H9 (cell line): ENCODE data around the gene CADPS2. TPM values are rescaled to one million over a fixed set of nuclear protein-coding genes. Genes with fewer than 3 reads are reported as not detected.

Experiments used
- DNase-seq: peaks from one replicate; pipeline ENCODE4 v3.0.0-alpha.2; 2017
- H2AFZ ChIP-seq: one replicate; pipeline ENCODE4 v1.6.1; 2013; ENCODE audit warnings: mild to moderate bottlenecking, low read length, control low read depth, moderate library complexity
- H2AK5ac ChIP-seq: 2 replicates; pipeline ENCODE4 v1.6.1; 2013; ENCODE audit warnings: low read length, control low read depth, mixed read lengths; ENCODE audit not compliant: insufficient read length
- H2BK120ac ChIP-seq: one replicate; pipeline ENCODE4 v1.6.1; 2013; ENCODE audit warnings: low read depth, mild to moderate bottlenecking, low read length, control low read depth, inconsistent platforms; ENCODE audit not compliant: poor library complexity, severe bottlenecking
- H2BK12ac ChIP-seq: 2 replicates; pipeline ENCODE4 v1.6.1; 2013; ENCODE audit warnings: low read length, control low read depth, mixed read lengths, low read depth; ENCODE audit not compliant: insufficient read length
- H2BK15ac ChIP-seq: 2 replicates; pipeline ENCODE4 v1.6.1; 2013; ENCODE audit warnings: low read depth, low read length, control low read depth
- H2BK20ac ChIP-seq: one replicate; pipeline ENCODE4 v1.6.1; 2013; ENCODE audit warnings: low read depth, mild to moderate bottlenecking, low read length, control low read depth, inconsistent platforms; ENCODE audit not compliant: poor library complexity, severe bottlenecking
- H2BK5ac ChIP-seq: 2 replicates; pipeline ENCODE4 v1.6.1; 2013; ENCODE audit warnings: low read length, control low read depth, mixed read lengths; ENCODE audit not compliant: insufficient read length
- H3K14ac ChIP-seq: 2 replicates; pipeline ENCODE4 v1.6.1; 2013; ENCODE audit warnings: low read length, control low read depth; ENCODE audit not compliant: insufficient read depth
- H3K18ac ChIP-seq: 2 replicates; pipeline ENCODE4 v1.6.1; 2013; ENCODE audit warnings: low read depth, mild to moderate bottlenecking, mixed read lengths, low read length, control low read depth; ENCODE audit not compliant: insufficient read length
- H3K23ac ChIP-seq: 2 replicates; pipeline ENCODE4 v1.6.1; 2013; ENCODE audit warnings: low read length, control low read depth, mixed read lengths, low read depth; ENCODE audit not compliant: insufficient read length
- H3K23me2 ChIP-seq: 2 replicates; pipeline ENCODE4 v1.6.1; 2013; ENCODE audit warnings: low read depth, mild to moderate bottlenecking, mixed read lengths, low read length, control low read depth; ENCODE audit not compliant: insufficient read length, poor library complexity, severe bottlenecking
- H3K27ac ChIP-seq: 2 replicates; pipeline ENCODE4 v1.5.1; 2013; ENCODE audit warnings: low read length, control low read depth, mixed read lengths, low read depth; ENCODE audit not compliant: insufficient read length
- H3K27me3 ChIP-seq: 2 replicates; pipeline ENCODE4 v1.6.1; 2013; ENCODE audit warnings: low read length, control low read depth, inconsistent platforms; ENCODE audit not compliant: insufficient read depth
- H3K4ac ChIP-seq: 2 replicates; pipeline ENCODE4 v1.6.1; 2013; ENCODE audit warnings: low read depth, mild to moderate bottlenecking, control low read depth, inconsistent platforms, low read length, moderate library complexity
- H3K4me1 ChIP-seq: 2 replicates; pipeline ENCODE4 v1.6.1; 2013; ENCODE audit warnings: low read length, control low read depth, inconsistent platforms; ENCODE audit not compliant: insufficient read depth
- H3K4me2 ChIP-seq: 2 replicates; pipeline ENCODE4 v1.6.1; 2013; ENCODE audit warnings: low read length, control low read depth, mixed read lengths; ENCODE audit not compliant: insufficient read length, insufficient read depth
- H3K56ac ChIP-seq: 2 replicates; pipeline ENCODE4 v1.6.1; 2013; ENCODE audit warnings: low read depth, mild to moderate bottlenecking, mixed read lengths, low read length, control low read depth; ENCODE audit not compliant: insufficient read length
- H3K79me1 ChIP-seq: 2 replicates; pipeline ENCODE4 v1.6.1; 2013; ENCODE audit warnings: low read depth, mild to moderate bottlenecking, moderate library complexity, low read length, control low read depth, inconsistent platforms; ENCODE audit not compliant: insufficient read depth, poor library complexity, severe bottlenecking
- H3K79me2 ChIP-seq: 2 replicates; pipeline ENCODE4 v1.6.1; 2013; ENCODE audit warnings: low read length, control low read depth, inconsistent platforms; ENCODE audit not compliant: insufficient read depth
- H3K9ac ChIP-seq: 2 replicates; pipeline ENCODE4 v1.6.1; 2013; ENCODE audit warnings: low read length, control low read depth, mixed read lengths; ENCODE audit not compliant: insufficient read length; ENCODE audit errors: extremely low read depth
- H3K9me3 ChIP-seq: one replicate; pipeline ENCODE4 v1.6.1; 2013; ENCODE audit warnings: low read depth, low read length, inconsistent platforms; ENCODE audit not compliant: control insufficient read depth
- H3T11ph ChIP-seq: one replicate; pipeline ENCODE4 v1.6.1; 2013; ENCODE audit warnings: mild to moderate bottlenecking, low read length, control low read depth, inconsistent platforms
- H4K20me1 ChIP-seq: one replicate; pipeline ENCODE4 v1.6.1; 2013; ENCODE audit not compliant: control insufficient read depth, insufficient read length, insufficient read depth
- H4K5ac ChIP-seq: 2 replicates; pipeline ENCODE4 v1.6.1; 2013; ENCODE audit warnings: low read depth, mild to moderate bottlenecking, mixed read lengths, low read length, control low read depth; ENCODE audit not compliant: insufficient read length
- H4K8ac ChIP-seq: replicated peaks from 2 replicates; pipeline ENCODE4 v1.6.1; 2013; ENCODE audit warnings: low read length, control low read depth, mixed read lengths, low read depth; ENCODE audit not compliant: insufficient read length
- H4K91ac ChIP-seq: 2 replicates; pipeline ENCODE4 v1.6.1; 2013; ENCODE audit warnings: low read depth, mild to moderate bottlenecking, moderate library complexity, mixed read lengths, low read length, control low read depth; ENCODE audit not compliant: insufficient read length
- H3K27ac Mint-ChIP-seq, 3 experiments: 2 replicates in 2 of 3; 3 replicates in 1 of 3; pipeline ENCODE4 v1.8.0; 2020 to 2021; ENCODE audit warnings: mixed read lengths in 3 of 3, mild to moderate bottlenecking in 1 of 3, moderate library complexity in 1 of 3
- H3K27me3 Mint-ChIP-seq: 2 replicates; pipeline ENCODE4 v1.8.0; 2021; ENCODE audit warnings: low read depth, mild to moderate bottlenecking, moderate library complexity, mixed read lengths
- H3K36me3 Mint-ChIP-seq, 3 experiments: 2 replicates in 2 of 3; 3 replicates in 1 of 3; pipeline ENCODE4 v1.8.0; 2020 to 2021; ENCODE audit warnings: low read depth in 3 of 3, mixed read lengths in 3 of 3; ENCODE audit not compliant: insufficient read depth in 1 of 3
- H3K4me1 Mint-ChIP-seq, 2 experiments: 2 replicates each; pipeline ENCODE4 v1.8.0; 2020; ENCODE audit warnings: mixed read lengths in 2 of 2
- H3K4me3 Mint-ChIP-seq, 2 experiments: 2 replicates in 1 of 2; 3 replicates in 1 of 2; pipeline ENCODE4 v1.8.0; 2020 to 2021; ENCODE audit warnings: mild to moderate bottlenecking in 2 of 2, mixed read lengths in 2 of 2, moderate library complexity in 1 of 2
- H3K9me3 Mint-ChIP-seq, 2 experiments: 2 replicates in 1 of 2; 3 replicates in 1 of 2; pipeline ENCODE4 v1.8.0; 2020; ENCODE audit warnings: mild to moderate bottlenecking in 2 of 2, mixed read lengths in 2 of 2, moderate library complexity in 1 of 2
- WGBS: extraction: QIAGEN DNeasy Blood & Tissue Kit; methylation state at CpG from one replicate; pipeline ENCODE4 v1.1.7; 2013; ENCODE audit warnings: missing lambda C conversion rate, low lambda C conversion rate, mixed read lengths; ENCODE audit not compliant: insufficient read length; ENCODE audit errors: extremely low coverage; 5-methylcytosine and 5-hydroxymethylcytosine counted together
- total RNA-seq: library from RNA; stranded (reverse); gene quantifications from 2 replicates; pipeline ENCODE4 v1.2.1, GENCODE V29; 2021
- TF ChIP-seq, protein P1 (sequence below): fragments of 200-600 bp; sonication (generic); conservative IDR thresholded peaks from 3 replicates; pipeline ENCODE4 v1.8.0; 2021; ENCODE audit warnings: antibody characterized with exemption, mild to moderate bottlenecking

CADPS2 gene
- total RNA-seq, 1 experiment from 2014 or later, result 7.1 TPM

DNA sequence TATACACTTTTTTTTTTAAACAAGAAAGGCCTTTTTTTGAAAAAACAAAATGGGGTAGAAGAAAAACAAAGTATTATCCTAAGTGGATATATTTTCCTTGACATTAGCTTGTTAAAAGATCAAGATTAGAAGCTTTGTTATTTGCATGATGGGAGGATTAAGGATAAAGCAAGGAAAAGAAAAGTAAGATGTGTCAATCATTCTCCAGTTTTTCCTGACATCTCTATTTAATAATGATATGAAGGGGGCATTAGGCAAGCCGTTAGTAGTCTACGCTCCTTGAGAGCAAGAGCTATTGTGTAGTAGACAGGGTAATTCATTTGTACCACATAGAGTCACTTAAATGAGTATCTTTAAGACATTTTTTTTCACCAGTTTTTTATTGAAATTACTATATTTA is 324.9 kb downstream of the CADPS2 start:
- no peaks in the 10 kb centered on the region for H3K79me1 ChIP-seq
- no peak overlapping the region for H3K27ac ChIP-seq
- no peak overlapping the region for H2AFZ ChIP-seq
- H3K4me3 Mint-ChIP-seq, result no peak overlapping the region
- no peak overlapping the region for H3K4ac ChIP-seq
- H2BK20ac ChIP-seq, result no peak overlapping the region
- no peaks in the 10 kb centered on the region for H3K9me3 Mint-ChIP-seq
- H3K9me3 ChIP-seq, result no peaks in the 10 kb centered on the region
- WGBS, result no CpG with 5 or more reads among the region's 2 CpGs
- no peak overlapping the region for H3K18ac ChIP-seq
- peaks cover 3% of the 10 kb centered on the region; the same call in 1 of the 2 replicates for H3K4me1 ChIP-seq
- no peak overlapping the region for H2BK15ac ChIP-seq
- TF ChIP-seq, protein P1, sequence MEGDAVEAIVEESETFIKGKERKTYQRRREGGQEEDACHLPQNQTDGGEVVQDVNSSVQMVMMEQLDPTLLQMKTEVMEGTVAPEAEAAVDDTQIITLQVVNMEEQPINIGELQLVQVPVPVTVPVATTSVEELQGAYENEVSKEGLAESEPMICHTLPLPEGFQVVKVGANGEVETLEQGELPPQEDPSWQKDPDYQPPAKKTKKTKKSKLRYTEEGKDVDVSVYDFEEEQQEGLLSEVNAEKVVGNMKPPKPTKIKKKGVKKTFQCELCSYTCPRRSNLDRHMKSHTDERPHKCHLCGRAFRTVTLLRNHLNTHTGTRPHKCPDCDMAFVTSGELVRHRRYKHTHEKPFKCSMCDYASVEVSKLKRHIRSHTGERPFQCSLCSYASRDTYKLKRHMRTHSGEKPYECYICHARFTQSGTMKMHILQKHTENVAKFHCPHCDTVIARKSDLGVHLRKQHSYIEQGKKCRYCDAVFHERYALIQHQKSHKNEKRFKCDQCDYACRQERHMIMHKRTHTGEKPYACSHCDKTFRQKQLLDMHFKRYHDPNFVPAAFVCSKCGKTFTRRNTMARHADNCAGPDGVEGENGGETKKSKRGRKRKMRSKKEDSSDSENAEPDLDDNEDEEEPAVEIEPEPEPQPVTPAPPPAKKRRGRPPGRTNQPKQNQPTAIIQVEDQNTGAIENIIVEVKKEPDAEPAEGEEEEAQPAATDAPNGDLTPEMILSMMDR, result no peak
- no peak overlapping the region for H2BK12ac ChIP-seq
- H4K91ac ChIP-seq, result no peak overlapping the region
- no peaks in the 10 kb centered on the region for H3K36me3 Mint-ChIP-seq
- peaks cover 10 to 13% of the 10 kb centered on the region in 2 experiments for H3K4me1 Mint-ChIP-seq
- H3K14ac ChIP-seq, result no peak overlapping the region
- no peak for DNase-seq
- no peaks in the 10 kb centered on the region for H3K23me2 ChIP-seq
- no peaks in the 10 kb centered on the region for H3K79me2 ChIP-seq
- H3K27me3 Mint-ChIP-seq, result no peaks in the 10 kb centered on the region
- H2BK120ac ChIP-seq, result no peak overlapping the region
- H3K27me3 ChIP-seq, result no peaks in the 10 kb centered on the region
- no peak overlapping the region for H3K4me2 ChIP-seq
- H3K23ac ChIP-seq, result no peak overlapping the region
- no peak overlapping the region for H3K56ac ChIP-seq
- no peak overlapping the region for H3K9ac ChIP-seq
- no peak overlapping the region for H2AK5ac ChIP-seq
- no peak overlapping the region for H4K5ac ChIP-seq
- H2BK5ac ChIP-seq, result no peak overlapping the region
- no peak overlapping the region for H3T11ph ChIP-seq
- H3K27ac Mint-ChIP-seq, result no peak overlapping the region
- no peak overlapping the region for H4K8ac ChIP-seq
- no peaks in the 10 kb centered on the region for H4K20me1 ChIP-seq
